Amygdala (tissue), 56 donors: ENCODE results near the gene OR6C2.
"Not testable (repeated sequence)": the region's sequence is repeated elsewhere in the genome, so short reads cannot be mapped to it uniquely, and the experiment has no call there.

Experiments
- DNase-seq, 56 donors: peaks; one replicate each; lab custom pipeline; 2025; lab: John Stamatoyannopoulos, UW

The OR6C2 gene

DNA sequence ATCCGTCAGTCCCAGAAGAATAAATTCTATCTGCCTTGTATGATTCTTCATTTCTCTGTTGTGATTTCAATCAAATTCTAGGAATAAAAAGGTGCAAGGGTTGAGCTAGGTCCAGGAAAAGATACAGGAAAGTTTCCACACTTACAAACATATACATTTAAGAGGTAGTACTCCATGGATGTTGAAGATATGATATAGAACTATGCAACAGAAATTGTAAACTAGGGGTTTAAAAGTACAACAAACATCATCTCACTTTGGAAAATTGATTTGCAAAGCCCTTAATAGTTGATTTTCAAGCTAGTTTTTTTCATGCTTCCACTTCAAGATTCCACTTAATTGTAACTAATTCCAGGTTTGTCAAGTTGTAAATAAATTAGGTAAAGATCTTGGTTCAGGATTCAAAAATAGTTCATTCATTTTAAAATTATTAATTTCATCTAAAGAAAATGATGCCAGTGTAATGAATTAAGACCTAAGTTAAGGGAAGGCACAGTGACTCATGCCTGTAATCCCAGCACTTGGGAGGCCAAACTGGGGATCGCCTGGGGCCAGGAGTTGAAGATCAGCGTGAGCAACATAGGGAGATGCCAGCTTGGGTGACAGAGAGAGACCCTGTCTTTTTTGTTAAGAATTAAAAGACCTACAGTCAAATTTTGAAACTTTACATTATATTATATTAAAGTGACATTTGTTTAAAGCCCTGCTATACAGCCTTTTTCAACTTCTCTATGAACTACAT lies 26.4 kb downstream of the OR6C2 start, which contains the start of gene OR6C70:
TSS of gene OR6C70 (minus strand) at position 51 of the 742 bp plus-strand sequence. CDS start at position 51, 0 bp downstream.
- DNase-seq: no peak

DNA sequence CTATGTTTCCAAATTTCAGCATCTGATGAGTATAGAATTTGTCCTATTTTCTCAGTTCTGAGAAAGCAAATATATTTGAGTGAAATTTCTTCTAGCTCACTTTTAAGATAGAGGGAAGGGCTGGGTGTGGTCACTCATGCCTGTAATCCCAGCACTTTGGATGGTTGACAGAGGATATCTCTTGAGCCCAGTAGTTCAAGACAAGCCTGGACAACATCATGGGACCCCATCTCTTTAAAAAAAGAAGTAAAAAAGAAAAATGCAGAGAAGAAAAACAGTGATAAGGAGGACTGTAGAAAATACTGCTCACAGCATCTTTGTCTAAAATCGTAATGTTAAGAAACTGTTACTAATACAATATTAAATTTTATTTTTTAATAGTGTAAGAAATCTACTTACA lies 28.4 kb downstream of the OR6C2 start:
- no peak for DNase-seq

DNA sequence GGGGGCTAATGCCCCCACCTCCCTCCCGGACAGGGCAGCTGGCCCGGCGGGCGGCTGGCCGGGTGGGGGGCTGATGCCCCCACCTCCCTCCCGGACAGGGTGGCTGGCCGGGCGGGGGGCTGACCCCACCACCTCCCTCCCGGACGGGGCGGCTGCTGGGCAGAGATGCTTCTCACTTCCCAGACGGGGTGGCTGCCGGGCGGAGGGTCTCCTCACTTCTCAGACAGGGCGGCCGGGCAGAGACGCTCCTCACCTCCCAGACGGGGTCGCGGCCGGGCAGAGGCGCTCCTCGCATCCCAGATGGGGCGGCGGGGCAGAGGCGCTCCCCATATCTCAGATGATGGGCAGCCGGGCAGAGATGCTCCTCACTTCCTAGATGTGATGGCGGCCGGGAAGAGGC lies 35.3 kb downstream of the OR6C2 start:
- not testable (repeated sequence) for DNase-seq

DNA sequence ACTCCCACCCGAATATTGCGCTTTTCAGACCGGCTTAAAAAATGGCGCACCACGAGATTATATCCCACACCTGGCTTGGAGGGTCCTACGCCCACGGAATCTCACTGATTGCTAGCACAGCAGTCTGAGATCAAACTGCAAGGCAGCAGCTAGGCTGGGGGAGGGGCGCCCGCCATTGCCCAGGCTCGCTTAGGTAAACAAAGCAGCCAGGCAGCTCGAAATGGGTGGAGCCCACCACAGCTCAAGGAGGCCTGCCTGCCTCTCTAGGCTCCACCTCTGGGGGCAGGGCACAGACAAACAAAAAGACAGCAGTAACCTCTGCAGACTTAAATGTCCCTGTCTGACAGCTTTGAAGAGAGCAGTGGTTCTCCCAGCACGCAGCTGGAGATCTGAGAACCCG lies 40.4 kb downstream of the OR6C2 start:
- not testable (repeated sequence) for DNase-seq

DNA sequence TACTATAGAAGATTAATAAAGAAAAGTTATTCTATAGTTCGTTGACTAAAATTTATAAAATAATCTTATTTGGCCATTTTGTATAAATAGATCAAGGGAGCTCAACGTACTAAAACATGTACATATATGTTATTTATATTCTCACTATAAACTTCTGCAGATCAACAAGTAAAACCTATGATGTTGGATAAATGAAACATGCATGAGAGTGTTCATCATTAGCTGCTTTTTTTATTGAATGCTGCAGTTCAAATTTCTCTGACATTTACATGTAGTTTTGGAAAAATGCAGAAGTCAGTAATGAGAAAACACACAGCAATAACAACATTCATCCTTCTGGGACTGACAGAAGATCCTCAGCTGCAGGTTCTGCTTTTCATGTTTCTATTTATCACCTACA lies 48.2 kb downstream of the OR6C2 start, which contains the start of gene OR6C68:
TSS of gene OR6C68 (plus strand) at position 301 of the 400 bp plus-strand sequence. CDS start at position 301, 0 bp downstream.
- DNase-seq: no peak

DNA sequence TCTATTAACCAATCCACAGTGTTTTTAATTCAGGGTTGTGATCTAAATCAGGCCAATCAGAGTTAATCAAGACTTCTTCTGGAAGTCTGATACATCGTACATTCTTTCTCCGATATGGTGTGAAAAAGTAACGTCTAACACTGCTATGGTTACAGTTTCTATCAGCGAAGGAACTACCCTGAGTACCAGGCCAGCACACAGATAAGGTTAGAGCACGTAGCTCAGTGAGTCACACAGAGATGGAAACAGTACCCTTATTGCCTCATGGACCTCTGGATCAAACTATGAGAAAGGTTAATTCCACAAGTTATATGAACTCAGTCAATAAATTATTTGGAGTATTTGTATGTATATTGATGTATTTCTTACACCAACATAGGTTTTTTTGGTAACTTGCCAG lies 51.6 kb downstream of the OR6C2 start:
- no peak for DNase-seq

DNA sequence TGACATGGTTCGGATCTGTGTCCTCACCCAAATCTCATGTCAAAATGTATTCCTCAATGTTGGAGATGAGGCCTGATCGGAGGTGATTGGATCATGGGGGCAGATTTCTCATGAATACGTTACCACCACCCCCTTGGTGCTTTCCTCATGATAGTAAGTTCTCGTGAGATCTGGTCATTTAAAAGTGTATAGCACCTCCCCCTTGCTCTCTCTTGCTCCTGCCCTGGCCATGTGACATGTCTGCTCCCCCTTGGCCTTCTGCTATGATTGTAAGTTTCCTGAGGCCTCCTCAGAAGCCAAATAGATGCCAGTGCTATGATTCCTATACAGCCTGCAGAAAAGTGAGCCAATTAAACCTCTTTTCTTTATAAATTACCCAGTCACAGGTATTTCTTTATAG lies 55.4 kb downstream of the OR6C2 start:
- no peak for DNase-seq

DNA sequence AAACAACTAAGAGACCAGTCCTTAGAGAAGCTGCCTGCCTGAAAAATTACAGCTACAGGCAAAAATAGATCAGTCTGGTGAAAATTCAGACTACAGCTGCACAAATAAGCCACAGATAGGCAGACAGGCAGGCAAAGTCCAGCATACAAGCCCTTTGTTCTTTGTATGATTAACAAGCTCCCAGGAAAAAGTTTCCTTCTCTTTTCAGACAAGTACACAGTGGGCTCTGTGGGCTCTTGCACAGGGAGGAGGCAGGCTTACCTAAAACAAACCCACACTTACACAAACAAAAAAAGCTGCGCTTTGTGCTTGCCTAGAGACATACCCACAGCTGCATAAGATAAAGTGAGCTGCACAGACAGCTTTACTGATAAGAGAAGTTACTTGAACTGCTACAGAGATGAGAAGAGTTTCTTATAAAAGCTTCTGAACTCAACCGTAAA lies 56.0 kb downstream of the OR6C2 start:
- peak in 1 of 56 donors; percentile 7 for DNase-seq

DNA sequence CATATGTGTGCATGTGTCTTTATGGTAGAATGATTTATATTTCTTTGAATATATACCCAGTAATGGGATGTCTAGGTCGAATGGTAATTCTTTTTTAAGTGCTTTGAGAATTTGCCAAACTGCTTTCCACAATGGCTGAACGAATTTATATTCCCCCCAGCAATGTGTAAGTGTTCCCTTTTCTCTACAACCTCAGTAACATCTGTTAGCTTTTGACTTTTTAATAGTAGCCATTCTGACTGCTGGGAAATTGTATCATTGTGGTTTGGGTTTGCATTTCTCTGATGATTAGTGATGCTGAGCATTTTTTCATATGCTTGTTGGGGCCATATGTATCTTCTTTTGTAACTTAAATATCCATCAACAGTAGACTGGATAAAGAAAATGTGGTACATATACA lies 57.7 kb downstream of the OR6C2 start:
- no peak for DNase-seq
